Uterus (tissue), 4 donors: Measurements from ENCODE around the gene IQGAP2. TPM values are rescaled to one million over a fixed set of nuclear protein-coding genes. Genes with fewer than 3 reads are reported as not detected.
"Not testable (repeated sequence)": the region's sequence is repeated elsewhere in the genome, so short reads cannot be mapped to it uniquely, and the experiment has no call there.

Experiments used
- DNase-seq, 2 donors: peaks; one replicate each; pipeline ENCODE4 v3.0.0-alpha.2; 2019 to 2020
- H3K27ac ChIP-seq, 2 donors: fragments of 200-600 bp; sonication (generic); 1 replicate in 1 of 2; 2 replicates in 1 of 2; pipeline ENCODE4 v1.5.1; 2016 to 2018
- H3K27me3 ChIP-seq, 2 donors: fragments of 200-600 bp; sonication (generic); one replicate each; pipeline ENCODE4 v1.5.1; 2018 to 2019; ENCODE audit warnings: control low read depth in 1 of 2
- H3K36me3 ChIP-seq, 2 donors: fragments of 200-600 bp; sonication (generic); one replicate each; pipeline ENCODE4 v1.5.1; 2019; ENCODE audit warnings: control low read depth in 1 of 2
- H3K4me1 ChIP-seq, 2 donors: fragments of 200-600 bp; sonication (generic); one replicate each; pipeline ENCODE4 v1.5.1; 2018 to 2019; ENCODE audit warnings: control low read depth in 1 of 2
- H3K4me3 ChIP-seq, 2 donors: fragments of 200-600 bp; sonication (generic); 1 replicate in 1 of 2; 2 replicates in 1 of 2; pipeline ENCODE4 v1.5.1; 2018 to 2019; ENCODE audit warnings: mild to moderate bottlenecking in 1 of 2
- H3K9me3 ChIP-seq, 2 donors: fragments of 200-600 bp; sonication (generic); one replicate each; pipeline ENCODE4 v1.5.1; 2019; ENCODE audit warnings: control low read depth in 1 of 2
- POLR2A ChIP-seq, 2 donors: fragments of 450-650 bp; IDR thresholded peaks; one replicate each; pipeline ENCODE4 v1.6.1; 2016; ENCODE audit warnings: antibody characterized with exemption in 2 of 2, mild to moderate bottlenecking in 1 of 2, moderate library complexity in 1 of 2
- intact Hi-C: fragments of 100-400 bp; cut with DNase I; formaldehyde crosslinking; loops from one replicate; pipeline ENCODE4 v1.15.1; 2023; ENCODE audit warnings: low total_unique reads
- total RNA-seq, 4 donors: library from RNA; depleted of rRNA in 3 of 4; stranded (reverse); fragments of >200 nt in 3 of 4; gene quantifications; one replicate each; pipeline versions ENCODE4 v1.1.0 to v1.2.4, GENCODE V29; 2014 to 2023
- TF ChIP-seq, protein P1 (sequence below), 4 experiments: fragments of 200-600 bp in 2 of 4; fragments of 450-650 bp in 2 of 4; sonication (generic) in 2 of 4; IDR thresholded peaks; one replicate each; pipeline ENCODE4 v1.5.1; 2016 to 2019; ENCODE audit warnings: antibody characterized with exemption in 4 of 4, mild to moderate bottlenecking in 2 of 4, moderate library complexity in 1 of 4
- donor health status: DM: yes; HTN: yes; CAD: no.

Gene IQGAP2
- total RNA-seq, 4 donors from 2014 or later: 7.1 to 49.2 (median 9.4) TPM

DNA sequence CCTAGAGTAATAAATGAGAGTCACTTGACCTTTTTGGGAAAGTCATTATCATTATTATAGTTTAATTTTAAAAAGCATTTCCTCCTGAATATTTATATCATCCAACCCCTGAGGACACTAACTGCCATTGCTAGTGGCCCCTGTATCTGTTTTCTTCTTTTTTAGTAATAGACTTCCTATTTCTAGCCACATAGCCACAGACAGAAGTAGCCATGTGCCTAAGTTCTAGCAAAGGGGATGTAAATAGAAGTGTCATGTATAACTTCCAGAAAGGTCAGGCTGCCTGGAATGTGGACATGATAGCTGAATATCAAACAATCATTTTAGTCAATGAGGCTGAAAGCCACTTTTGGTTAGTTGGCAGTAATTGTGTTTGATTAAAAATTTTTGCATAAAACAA lies 37.5 kb upstream of the IQGAP2 start:
- H3K27ac ChIP-seq: no peak overlapping the region
- intact Hi-C loops: no loop called here
- no peak for DNase-seq
- H3K27me3 ChIP-seq: no peaks in the 10 kb centered on the region
- no peak overlapping the region for H3K4me3 ChIP-seq
- TF ChIP-seq, protein P1, sequence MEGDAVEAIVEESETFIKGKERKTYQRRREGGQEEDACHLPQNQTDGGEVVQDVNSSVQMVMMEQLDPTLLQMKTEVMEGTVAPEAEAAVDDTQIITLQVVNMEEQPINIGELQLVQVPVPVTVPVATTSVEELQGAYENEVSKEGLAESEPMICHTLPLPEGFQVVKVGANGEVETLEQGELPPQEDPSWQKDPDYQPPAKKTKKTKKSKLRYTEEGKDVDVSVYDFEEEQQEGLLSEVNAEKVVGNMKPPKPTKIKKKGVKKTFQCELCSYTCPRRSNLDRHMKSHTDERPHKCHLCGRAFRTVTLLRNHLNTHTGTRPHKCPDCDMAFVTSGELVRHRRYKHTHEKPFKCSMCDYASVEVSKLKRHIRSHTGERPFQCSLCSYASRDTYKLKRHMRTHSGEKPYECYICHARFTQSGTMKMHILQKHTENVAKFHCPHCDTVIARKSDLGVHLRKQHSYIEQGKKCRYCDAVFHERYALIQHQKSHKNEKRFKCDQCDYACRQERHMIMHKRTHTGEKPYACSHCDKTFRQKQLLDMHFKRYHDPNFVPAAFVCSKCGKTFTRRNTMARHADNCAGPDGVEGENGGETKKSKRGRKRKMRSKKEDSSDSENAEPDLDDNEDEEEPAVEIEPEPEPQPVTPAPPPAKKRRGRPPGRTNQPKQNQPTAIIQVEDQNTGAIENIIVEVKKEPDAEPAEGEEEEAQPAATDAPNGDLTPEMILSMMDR (IDR thresholded peaks at IDR 0.05): no peak
- no peak for TF ChIP-seq POLR2A (IDR thresholded peaks at IDR 0.05)
- H3K36me3 ChIP-seq: no peaks in the 10 kb centered on the region
- no peaks in the 10 kb centered on the region for H3K9me3 ChIP-seq
- H3K4me1 ChIP-seq: no peaks in the 10 kb centered on the region

- Histone ChIP-seq H3K27me3 (no peaks in the 10 kb centered on the region), H3K4me3 (no peak overlapping the region), H3K27ac (no peak overlapping the region), H3K4me1 (no peaks in the 10 kb centered on the region), H3K36me3 (no peaks in the 10 kb centered on the region), H3K9me3 (no peaks in the 10 kb centered on the region)
- TF ChIP-seq, protein P1 (IDR thresholded peaks at IDR 0.05): no peak
- intact Hi-C loops: no loop called here
- no peak for DNase-seq
Measured at GRCh38 chr5:76366596-76366995, 36.5 kb upstream of the IQGAP2 start.

- H3K4me3 ChIP-seq: no peak overlapping the region
- no peaks in the 10 kb centered on the region for H3K9me3 ChIP-seq
- H3K27me3 ChIP-seq: no peaks in the 10 kb centered on the region
- TF ChIP-seq, protein P1 (IDR thresholded peaks at IDR 0.05): no peak
- TF ChIP-seq POLR2A (IDR thresholded peaks at IDR 0.05): no peak
- no peak overlapping the region for H3K27ac ChIP-seq
- DNase-seq: no peak
- no peaks in the 10 kb centered on the region for H3K4me1 ChIP-seq
- no peaks in the 10 kb centered on the region for H3K36me3 ChIP-seq
- intact Hi-C loops: no loop called here
Measured at GRCh38 chr5:76367623-76368371, 35.3 kb upstream of the IQGAP2 start.

DNA sequence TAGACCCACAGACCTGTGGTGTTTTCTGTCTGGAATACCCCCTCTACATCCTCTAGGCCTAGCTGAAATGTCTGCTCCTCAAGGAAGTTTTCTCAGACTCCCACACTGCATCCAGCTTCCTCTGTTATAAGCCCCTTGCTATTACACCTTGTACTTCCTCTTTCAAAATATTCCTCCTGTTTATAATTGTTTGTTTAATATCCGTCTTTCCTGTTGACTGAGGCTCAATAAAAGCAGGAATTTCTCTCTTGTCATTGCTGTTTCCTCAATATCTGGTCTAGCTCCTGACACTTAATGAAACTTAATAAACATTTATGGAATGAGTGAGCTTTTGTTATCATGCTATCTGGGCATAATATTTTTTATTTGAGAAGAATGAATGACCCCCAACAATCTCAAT lies 34.1 kb upstream of the IQGAP2 start:
- DNase-seq: no peak
- intact Hi-C loops: no loop called here
- Histone ChIP-seq H3K4me1 (no peaks in the 10 kb centered on the region), H3K4me3 (no peak overlapping the region), H3K36me3 (no peaks in the 10 kb centered on the region), H3K27ac (no peak overlapping the region), H3K27me3 (no peaks in the 10 kb centered on the region), H3K9me3 (no peaks in the 10 kb centered on the region)
- TF ChIP-seq POLR2A (IDR thresholded peaks at IDR 0.05): no peak
- TF ChIP-seq, protein P1 (IDR thresholded peaks at IDR 0.05): no peak

- DNase-seq, intact Hi-C loops, H3K27me3 ChIP-seq: not testable (repeated sequence)
Measured at GRCh38 chr5:76369668-76370067, 33.4 kb upstream of the IQGAP2 start.

DNA sequence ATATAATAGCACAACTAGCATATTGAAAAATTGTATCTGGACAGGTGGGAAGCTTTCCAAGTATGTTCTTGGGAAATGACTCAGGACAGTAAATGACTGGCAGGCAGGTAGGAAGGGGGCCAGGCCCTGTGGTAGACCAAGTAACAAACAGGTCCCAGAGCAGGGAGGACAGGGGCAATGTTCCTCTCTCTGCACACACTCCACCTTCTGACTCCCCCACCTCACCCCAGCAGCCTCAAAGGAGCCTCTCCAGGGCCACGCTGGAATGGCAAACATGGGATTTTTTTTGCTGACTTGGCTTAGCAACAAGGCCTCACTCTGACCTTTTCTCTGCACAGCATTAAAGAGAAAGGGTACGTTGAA lies 31.1 kb upstream of the IQGAP2 start:
- no peaks in the 10 kb centered on the region for H3K9me3 ChIP-seq
- H3K4me1 ChIP-seq: no peaks in the 10 kb centered on the region
- DNase-seq: no peak
- H3K36me3 ChIP-seq: no peaks in the 10 kb centered on the region
- no peaks in the 10 kb centered on the region for H3K27me3 ChIP-seq
- no peak for TF ChIP-seq POLR2A (IDR thresholded peaks at IDR 0.05)
- TF ChIP-seq, protein P1 (IDR thresholded peaks at IDR 0.05): no peak
- intact Hi-C loops: no loop called here
- H3K27ac ChIP-seq: no peak overlapping the region
- H3K4me3 ChIP-seq: no peak overlapping the region

More at GRCh38 chr5:76369668-76370067, 33.4 kb upstream of the IQGAP2 start:
- H3K27ac ChIP-seq, H3K36me3 ChIP-seq, H3K4me3 ChIP-seq, H3K9me3 ChIP-seq, H3K4me1 ChIP-seq: not testable (repeated sequence)
